Esophagus squamous epithelium (tissue), 4 donors: ENCODE data around the gene MCRS1.

Source experiments
- POLR2A ChIP-seq, 4 donors: fragments of 450-650 bp; IDR thresholded peaks; one replicate each; pipeline ENCODE4 v1.6.1; 2017; ENCODE audit warnings: antibody characterized with exemption in 4 of 4, mild to moderate bottlenecking in 4 of 4, moderate library complexity in 3 of 4
- TF ChIP-seq, protein P1 (sequence below), 6 experiments: fragments of 450-650 bp in 4 of 6; fragments of 200-600 bp in 2 of 6; sonication (generic) in 2 of 6; IDR thresholded peaks; one replicate each; pipeline ENCODE4 v1.5.1; 2016 to 2019; ENCODE audit warnings: antibody characterized with exemption in 6 of 6, mild to moderate bottlenecking in 4 of 6, moderate library complexity in 4 of 6

DNA sequence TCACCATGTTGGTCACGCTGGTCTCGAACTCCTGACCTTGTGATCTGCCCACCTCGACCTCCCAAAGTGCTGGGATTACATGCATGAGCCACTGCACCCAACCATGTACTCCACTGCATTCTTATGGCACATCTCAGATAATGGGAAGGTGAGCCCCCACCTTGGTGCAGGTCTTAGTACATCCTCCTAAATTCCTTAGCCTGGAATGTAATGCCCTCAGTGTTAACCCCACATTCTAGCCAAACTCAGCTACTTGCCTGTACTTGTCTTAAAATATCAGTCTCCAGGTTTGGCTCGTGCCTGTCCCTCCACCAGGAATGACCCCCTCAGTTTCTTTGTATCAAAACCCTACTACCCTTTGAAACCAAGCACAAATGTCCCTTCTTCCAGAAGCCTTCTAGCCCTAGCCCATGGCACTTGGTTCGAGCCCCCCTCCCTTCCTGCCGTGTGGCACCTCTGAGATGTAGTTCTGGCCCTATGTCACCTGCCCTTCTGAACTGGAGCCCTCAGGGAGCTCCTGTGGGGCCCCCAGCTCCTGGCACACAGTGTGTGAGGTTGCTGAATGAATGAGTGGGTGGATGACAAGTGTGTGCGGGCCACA, 20.8 kb downstream of the MCRS1 start:
- TF ChIP-seq, protein P1, sequence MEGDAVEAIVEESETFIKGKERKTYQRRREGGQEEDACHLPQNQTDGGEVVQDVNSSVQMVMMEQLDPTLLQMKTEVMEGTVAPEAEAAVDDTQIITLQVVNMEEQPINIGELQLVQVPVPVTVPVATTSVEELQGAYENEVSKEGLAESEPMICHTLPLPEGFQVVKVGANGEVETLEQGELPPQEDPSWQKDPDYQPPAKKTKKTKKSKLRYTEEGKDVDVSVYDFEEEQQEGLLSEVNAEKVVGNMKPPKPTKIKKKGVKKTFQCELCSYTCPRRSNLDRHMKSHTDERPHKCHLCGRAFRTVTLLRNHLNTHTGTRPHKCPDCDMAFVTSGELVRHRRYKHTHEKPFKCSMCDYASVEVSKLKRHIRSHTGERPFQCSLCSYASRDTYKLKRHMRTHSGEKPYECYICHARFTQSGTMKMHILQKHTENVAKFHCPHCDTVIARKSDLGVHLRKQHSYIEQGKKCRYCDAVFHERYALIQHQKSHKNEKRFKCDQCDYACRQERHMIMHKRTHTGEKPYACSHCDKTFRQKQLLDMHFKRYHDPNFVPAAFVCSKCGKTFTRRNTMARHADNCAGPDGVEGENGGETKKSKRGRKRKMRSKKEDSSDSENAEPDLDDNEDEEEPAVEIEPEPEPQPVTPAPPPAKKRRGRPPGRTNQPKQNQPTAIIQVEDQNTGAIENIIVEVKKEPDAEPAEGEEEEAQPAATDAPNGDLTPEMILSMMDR (IDR thresholded peaks at IDR 0.05): no peak
- TF ChIP-seq POLR2A (IDR thresholded peaks at IDR 0.05): no peak
